ENCODE measurements around the gene FBLN5.
"Not testable (repeated sequence)": the region's sequence is repeated elsewhere in the genome, so short reads cannot be mapped to it uniquely, and the experiment has no call there.

- TF ChIP-seq EZH2phosphoT487 (IDR thresholded peaks at IDR 0.05; ENCODE audit: borderline replicate concordance, low read depth); TAF1 (IDR thresholded peaks at IDR 0.05; ENCODE audit: borderline replicate concordance, low read depth, low read length): not testable (repeated sequence)
These were observed 102.4 kb downstream of the FBLN5 start for GRCh38 chr14:91845056-91845455.
